Endothelial cell of umbilical vein (primary cell): ENCODE data around the gene GPR183.

Experiments used
- CTCF ChIP-seq, 2 donors: IDR thresholded peaks; 1 replicate in 1 of 2; 2 replicates in 1 of 2; pipeline ENCODE4 v1.5.1; 2011; ENCODE audit warnings: low read length in 2 of 2, mild to moderate bottlenecking in 2 of 2, moderate library complexity in 2 of 2, control low read depth in 1 of 2, inconsistent platforms in 1 of 2, low read depth in 1 of 2; ENCODE audit not compliant: insufficient read depth in 1 of 2; ENCODE audit errors: extremely low read depth in 1 of 2
- EZH2 ChIP-seq: IDR thresholded peaks from 2 replicates; pipeline ENCODE4 v1.6.1; 2012; ENCODE audit warnings: borderline replicate concordance, low read depth, mild to moderate bottlenecking, moderate library complexity, low read length, inconsistent platforms; ENCODE audit not compliant: severe bottlenecking
- FOS ChIP-seq: IDR thresholded peaks from 2 replicates; pipeline ENCODE4 v1.6.1; 2011; ENCODE audit warnings: mild to moderate bottlenecking, low read length, moderate library complexity, borderline replicate concordance; ENCODE audit not compliant: insufficient read depth
- POLR2A ChIP-seq: IDR thresholded peaks from 2 replicates; pipeline ENCODE4 v1.6.1; 2012; ENCODE audit warnings: low read depth, mild to moderate bottlenecking, control low read depth, low read length
- POLR2AphosphoS5 ChIP-seq: IDR thresholded peaks from 2 replicates; pipeline ENCODE4 v1.6.1; 2012; ENCODE audit warnings: low read depth, mild to moderate bottlenecking, control low read depth, low read length, moderate library complexity; ENCODE audit not compliant: insufficient read depth

GRCh38 chr13:99290894-99291293 lies 16.3 kb downstream of the GPR183 start:
- no peak for TF ChIP-seq POLR2A
- TF ChIP-seq CTCF (IDR thresholded peaks at IDR 0.05; ENCODE audit: extremely low read depth in 1 of 2, insufficient read depth in 1 of 2, low read depth in 1 of 2, low read length in 2 of 2), result no peak
- no peak for TF ChIP-seq FOS
- no peak for TF ChIP-seq POLR2AphosphoS5
- no peak for TF ChIP-seq EZH2
